ENCODE results near the gene ABLIM3.

DNA sequence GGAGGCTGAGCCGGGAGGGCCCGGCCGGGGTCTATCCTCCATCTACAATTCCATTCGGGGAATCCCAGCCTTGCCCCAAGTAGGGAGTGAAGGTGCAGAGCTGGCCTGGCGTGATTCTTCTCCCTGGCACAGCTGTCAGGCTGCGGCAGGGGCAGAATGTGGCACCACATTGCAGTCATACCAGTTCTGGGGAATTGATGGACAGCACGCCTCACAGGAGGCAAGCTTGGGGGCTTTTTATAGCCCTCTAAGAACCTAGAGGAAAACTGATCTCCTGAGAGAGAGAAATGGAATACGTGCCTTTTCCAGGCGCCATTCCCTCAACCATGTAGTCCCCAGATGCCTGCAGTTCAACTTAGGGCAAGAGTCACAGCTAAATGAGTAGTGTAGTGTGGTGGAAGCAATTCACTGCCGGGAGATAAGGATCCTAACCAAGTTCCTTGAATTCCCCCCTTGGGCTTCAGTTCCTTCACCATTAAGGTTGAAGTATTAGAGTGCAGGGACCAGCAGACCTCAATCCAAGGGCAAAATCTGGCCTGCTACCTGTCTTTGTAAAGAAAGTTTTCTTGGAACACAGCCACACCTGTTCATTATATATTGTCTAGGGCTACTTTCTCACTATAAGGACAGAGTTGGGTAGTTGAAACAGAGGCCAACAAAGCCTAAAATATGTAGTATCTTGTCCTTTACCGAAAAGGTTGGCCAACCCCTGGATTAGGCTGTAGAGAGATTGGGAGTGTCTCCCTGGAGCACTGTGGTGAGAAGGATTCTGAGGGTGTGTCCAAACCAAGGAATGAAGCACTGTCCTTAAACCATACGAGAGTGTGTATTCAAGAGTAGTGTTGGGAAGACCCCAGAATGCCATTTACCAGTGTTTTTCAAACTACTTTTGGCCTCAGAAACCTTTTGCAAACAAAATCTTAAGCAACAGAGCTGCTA lies 141.0 kb downstream of the ABLIM3 start:
- no peak for TF ChIP-seq POLR2A (IDR thresholded peaks at IDR 0.05; ENCODE audit: low read length)
- TF ChIP-seq GATA1 (IDR thresholded peaks at IDR 0.05; ENCODE audit: low read depth, low read length) = no peak
